Measurements from ENCODE around the gene PNO1.

The PNO1 gene

DNA sequence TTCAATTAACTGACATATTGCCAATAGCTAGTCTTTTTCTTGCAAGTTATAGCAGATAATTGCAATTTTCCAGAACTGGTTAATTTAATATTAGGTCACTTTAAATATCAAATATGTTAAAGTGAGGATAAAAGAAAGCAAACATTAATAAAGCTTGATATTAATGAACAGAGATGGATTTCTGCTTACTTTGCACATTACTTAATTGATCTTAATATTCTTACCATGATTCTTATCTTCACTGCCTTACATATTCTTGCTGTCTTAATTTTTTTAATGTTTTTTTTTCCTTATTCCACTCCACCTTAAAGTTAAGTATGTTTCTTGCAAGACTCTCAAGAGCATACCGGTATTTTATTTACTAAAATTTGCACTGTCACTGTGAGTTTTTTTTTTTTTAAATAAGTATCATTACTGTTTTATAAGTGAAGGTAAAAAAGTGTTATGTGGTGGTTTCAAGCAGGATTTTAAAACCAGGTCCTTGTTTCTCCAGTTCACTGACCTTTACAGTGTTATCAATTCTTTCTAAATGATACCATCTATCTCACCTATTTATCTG is 60.7 kb downstream of the PNO1 start:
- no peak for TF ChIP-seq JUND (IDR thresholded peaks at IDR 0.05; ENCODE audit: low read depth)
- DNase-seq (ENCODE audit: low read depth in 1 of 2, low spot score in 1 of 2): no peak
- in situ Hi-C loops (cut with HindIII; ENCODE audit: low pct_unique_long_range_greater_than_20kb, low sequenced_read_pairs): no loop called here

GRCh38 chr2:68222287-68222686 is 64.6 kb downstream of the PNO1 start:
- DNase-seq (ENCODE audit: low read depth in 1 of 2, low spot score in 1 of 2): no peak
- TF ChIP-seq JUND (IDR thresholded peaks at IDR 0.05; ENCODE audit: low read depth): no peak
- in situ Hi-C loops (cut with HindIII; ENCODE audit: low pct_unique_long_range_greater_than_20kb, low sequenced_read_pairs): no loop called here

DNA sequence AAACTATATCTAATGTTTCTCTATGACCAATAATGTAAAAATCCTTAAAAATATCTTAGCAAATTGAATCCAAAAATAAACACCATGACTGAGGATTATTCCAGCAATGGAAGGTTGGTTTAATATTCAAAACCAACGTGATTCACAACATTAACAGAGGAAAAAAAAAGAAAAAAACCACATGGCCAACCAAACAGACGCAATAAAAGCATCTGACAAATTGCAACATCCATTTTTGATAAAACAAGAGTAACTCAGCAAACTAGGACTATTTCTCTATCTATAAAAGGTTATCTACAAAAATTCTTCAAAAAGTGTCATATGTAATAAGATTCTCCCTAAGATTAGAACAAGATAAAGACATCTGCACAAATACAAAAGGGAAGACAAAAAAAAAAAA is 65.7 kb downstream of the PNO1 start:
- in situ Hi-C loops (cut with HindIII; ENCODE audit: low pct_unique_long_range_greater_than_20kb, low sequenced_read_pairs): no loop called here
- no peak for TF ChIP-seq JUND (IDR thresholded peaks at IDR 0.05; ENCODE audit: low read depth)

GRCh38 chr2:68225119-68225632 is 67.5 kb downstream of the PNO1 start:
- TF ChIP-seq JUND (IDR thresholded peaks at IDR 0.05; ENCODE audit: low read depth): no peak
- peak in 1 of 2 experiments; percentile 51 for DNase-seq (ENCODE audit: low read depth in 1 of 2, low spot score in 1 of 2)
- in situ Hi-C loops (cut with HindIII; ENCODE audit: low pct_unique_long_range_greater_than_20kb, low sequenced_read_pairs): no loop called here

More for the DNA sequence above, 65.7 kb downstream of the PNO1 start:
- DNase-seq (ENCODE audit: low read depth in 1 of 2, low spot score in 1 of 2): no peak

Measured in T47D (cell line).